Testis (tissue), 3 donors: ENCODE data around the gene FHIT. TPM values are rescaled to one million over a fixed set of nuclear protein-coding genes. Genes with fewer than 3 reads are reported as not detected.

Experiments used
- DNase-seq: peaks from one replicate; pipeline ENCODE4 v3.0.0-alpha.2; 2019
- H3K27ac ChIP-seq, 2 donors: fragments of 200-600 bp; sonication (generic); one replicate each; pipeline ENCODE4 v1.5.1; 2019
- H3K27me3 ChIP-seq: fragments of 200-600 bp; sonication (generic); one replicate; pipeline ENCODE4 v1.5.1; 2019
- H3K36me3 ChIP-seq: fragments of 200-600 bp; sonication (generic); one replicate; pipeline ENCODE4 v1.5.1; 2017; ENCODE audit warnings: low read depth; ENCODE audit errors: missing control alignments
- H3K4me1 ChIP-seq: fragments of 200-600 bp; sonication (generic); one replicate; pipeline ENCODE4 v1.5.1; 2019
- H3K4me3 ChIP-seq, 2 donors: fragments of 200-600 bp; sonication (generic); one replicate each; pipeline ENCODE4 v1.5.1; 2017 to 2019
- H3K9me3 ChIP-seq: fragments of 200-600 bp; sonication (generic); one replicate; pipeline ENCODE4 v1.5.1; 2017
- CTCF ChIP-seq, 3 experiments: fragments of 450-650 bp in 2 of 3; fragments of 200-600 bp in 1 of 3; sonication (generic) in 1 of 3; IDR thresholded peaks; one replicate each; pipeline ENCODE4 v1.5.1; 2016 to 2019; ENCODE audit warnings: antibody characterized with exemption in 3 of 3, mild to moderate bottlenecking in 2 of 3, moderate library complexity in 1 of 3
- POLR2A ChIP-seq: fragments of 450-650 bp; IDR thresholded peaks from one replicate; pipeline ENCODE4 v1.6.1; 2017; ENCODE audit warnings: antibody characterized with exemption, mild to moderate bottlenecking, moderate library complexity
- WGBS, 2 donors: methylation state at CpG; one replicate each; pipeline ENCODE4 v1.1.5; 2018; 5-methylcytosine and 5-hydroxymethylcytosine counted together
- intact Hi-C: fragments of 100-400 bp; cut with DNase I; formaldehyde crosslinking; loops from one replicate; pipeline ENCODE4 v1.15.1; 2023; ENCODE audit warnings: low total_unique reads
- polyA plus RNA-seq: library from polyadenylated mRNA; stranded (reverse); fragments of 350-450 nt; fragmentation: Illumina TruSeq; extraction: RNeasy Lipid Tissue Mini Kit (QIAGEN cat#74804); gene quantifications from one replicate; pipeline ENCODE4 v1.2.3, GENCODE V29; 2014; ENCODE audit warnings: low read depth, low replicate concordance; ENCODE audit not compliant: insufficient read depth
- total RNA-seq, 2 donors: library from RNA; depleted of rRNA; stranded (reverse); fragments of >200 nt; gene quantifications; one replicate each; pipeline ENCODE4 v1.2.3, GENCODE V29; 2016

FHIT gene
- total and polyA plus RNA-seq, 3 donors from 2014 or later: 10.1 to 29.6 (median 15.5) TPM

GRCh38 chr3:59995563-59995962, 1255.7 kb downstream of the FHIT start:
- Histone ChIP-seq H3K9me3 (no peaks in the 10 kb centered on the region), H3K27ac (no peak overlapping the region), H3K27me3 (no peaks in the 10 kb centered on the region), H3K4me3 (no peak overlapping the region), H3K36me3 (no peaks in the 10 kb centered on the region), H3K4me1 (no peaks in the 10 kb centered on the region)
- TF ChIP-seq POLR2A (no peak), CTCF (IDR thresholded peaks at IDR 0.05) (no peak)
- intact Hi-C loops: no loop called here
- 93 to 96% methylated on average over 4 of the region's 4 CpGs for WGBS, 2 donors
- no peak for DNase-seq

- Histone ChIP-seq H3K27ac (no peak overlapping the region), H3K4me1 (no peaks in the 10 kb centered on the region), H3K9me3 (no peaks in the 10 kb centered on the region), H3K27me3 (no peaks in the 10 kb centered on the region), H3K36me3 (no peaks in the 10 kb centered on the region), H3K4me3 (no peak overlapping the region)
- intact Hi-C loops: no loop called here
- DNase-seq: no peak
- 92 to 97% methylated on average over 6 of the region's 6 CpGs for WGBS, 2 donors
- TF ChIP-seq CTCF (IDR thresholded peaks at IDR 0.05) (no peak), POLR2A (no peak)
These were observed 1256.4 kb downstream of the FHIT start for GRCh38 chr3:59994732-59995304.

- Histone ChIP-seq H3K27ac (no peak overlapping the region), H3K9me3 (no peaks in the 10 kb centered on the region), H3K4me3 (no peak overlapping the region), H3K36me3 (no peaks in the 10 kb centered on the region), H3K27me3 (no peaks in the 10 kb centered on the region), H3K4me1 (no peaks in the 10 kb centered on the region)
- DNase-seq: no peak
- intact Hi-C loops: no loop called here
- TF ChIP-seq CTCF (IDR thresholded peaks at IDR 0.05) (no peak), POLR2A (no peak)
- WGBS, 2 donors: 88 to 89% methylated on average over 4 of the region's 4 CpGs
These were observed 1258.7 kb downstream of the FHIT start for GRCh38 chr3:59992578-59992977.

GRCh38 chr3:59990915-59991314, 1260.3 kb downstream of the FHIT start:
- H3K27me3 ChIP-seq: no peaks in the 10 kb centered on the region
- TF ChIP-seq CTCF (IDR thresholded peaks at IDR 0.05) (no peak), POLR2A (no peak)
- H3K4me1 ChIP-seq: no peaks in the 10 kb centered on the region
- no peak overlapping the region for H3K4me3 ChIP-seq
- H3K36me3 ChIP-seq: no peaks in the 10 kb centered on the region
- no peaks in the 10 kb centered on the region for H3K9me3 ChIP-seq
- no peak overlapping the region for H3K27ac ChIP-seq
- DNase-seq: no peak
- WGBS, 2 donors: 94 to 95% methylated on average over 2 of the region's 2 CpGs
- intact Hi-C loops: no loop called here

- Histone ChIP-seq H3K9me3 (no peaks in the 10 kb centered on the region), H3K4me3 (no peak overlapping the region), H3K36me3 (no peaks in the 10 kb centered on the region), H3K4me1 (no peaks in the 10 kb centered on the region), H3K27me3 (no peaks in the 10 kb centered on the region), H3K27ac (no peak overlapping the region)
- TF ChIP-seq CTCF (IDR thresholded peaks at IDR 0.05) (no peak), POLR2A (no peak)
- DNase-seq: no peak
- WGBS, 2 donors: 94 to 96% methylated on average over 3 of the region's 3 CpGs
- intact Hi-C loops: no loop called here
These were observed 1268.7 kb downstream of the FHIT start for GRCh38 chr3:59982510-59982909.
